GM23338 (cell line): ENCODE data around the gene NUP62CL. TPM values are rescaled to one million over a fixed set of nuclear protein-coding genes. Genes with fewer than 3 reads are reported as not detected.

Experiments
- ATAC-seq: fragments of 200-7000 bp; cut with Tn5 transposase; 3 replicates; pipeline ENCODE4 v1.9.1; 2020
- DNase-seq: peaks from one replicate; pipeline ENCODE4 v3.0.0-alpha.2; 2015; ENCODE audit warnings: low spot score
- H2AFZ ChIP-seq: fragments of 200-600 bp; sonication (generic); 2 replicates; pipeline ENCODE4 v1.8.0; 2016; ENCODE audit warnings: antibody characterized with exemption, mild to moderate bottlenecking, moderate library complexity
- H3F3A ChIP-seq: fragments of 200-600 bp; sonication (generic); replicated peaks from 2 replicates; pipeline ENCODE4 v1.8.0; 2017; ENCODE audit warnings: antibody characterized with exemption, mixed run types, low read depth
- H3K27ac ChIP-seq: fragments of 200-600 bp; sonication (generic); 2 replicates; pipeline ENCODE4 v1.6.1; 2016; ENCODE audit warnings: low read depth
- H3K27me3 ChIP-seq: fragments of 200-600 bp; sonication (generic); 2 replicates; pipeline ENCODE4 v1.8.0; 2016; ENCODE audit warnings: mild to moderate bottlenecking, mixed run types, moderate library complexity; ENCODE audit not compliant: insufficient read depth
- H3K36me3 ChIP-seq: fragments of 200-600 bp; sonication (generic); 2 replicates; pipeline ENCODE4 v1.8.0; 2016; ENCODE audit warnings: mild to moderate bottlenecking; ENCODE audit not compliant: insufficient read depth
- H3K4me1 ChIP-seq: fragments of 200-600 bp; sonication (generic); 2 replicates; pipeline ENCODE4 v1.8.0; 2016; ENCODE audit warnings: mild to moderate bottlenecking, moderate library complexity; ENCODE audit not compliant: insufficient read depth
- H3K4me2 ChIP-seq: fragments of 200-600 bp; sonication (generic); 2 replicates; pipeline ENCODE4 v1.7.1; 2017; ENCODE audit warnings: mixed run types
- H3K4me3 ChIP-seq: fragments of 200-600 bp; sonication (generic); 2 replicates; pipeline ENCODE4 v1.6.1; 2016; ENCODE audit warnings: mixed run types
- H3K79me2 ChIP-seq: fragments of 200-600 bp; sonication (generic); replicated peaks from 2 replicates; pipeline ENCODE4 v1.8.0; 2017; ENCODE audit warnings: mild to moderate bottlenecking; ENCODE audit not compliant: insufficient read depth
- H3K9me2 ChIP-seq: fragments of 200-600 bp; sonication (generic); 2 replicates; pipeline ENCODE4 v1.8.0; 2017; ENCODE audit not compliant: insufficient read depth
- H4K20me1 ChIP-seq: fragments of 200-600 bp; sonication (generic); replicated peaks from 2 replicates; pipeline ENCODE4 v1.8.0; 2017; ENCODE audit warnings: mild to moderate bottlenecking; ENCODE audit not compliant: insufficient read depth
- H3K27ac Mint-ChIP-seq: 2 replicates; pipeline ENCODE4 v1.8.0; 2020; ENCODE audit warnings: inconsistent platforms, mild to moderate bottlenecking, moderate library complexity, mixed read lengths
- H3K27me3 Mint-ChIP-seq: 3 replicates; pipeline ENCODE4 v1.8.0; 2022; ENCODE audit warnings: low read depth, mild to moderate bottlenecking, moderate library complexity, mixed read lengths, inconsistent platforms; ENCODE audit not compliant: insufficient read depth, poor library complexity
- H3K36me3 Mint-ChIP-seq: 3 replicates; pipeline ENCODE4 v1.8.0; 2021; ENCODE audit warnings: low read depth, mild to moderate bottlenecking, inconsistent platforms, moderate library complexity, mixed read lengths
- H3K4me1 Mint-ChIP-seq: 3 replicates; pipeline ENCODE4 v1.8.0; 2020; ENCODE audit warnings: mild to moderate bottlenecking, inconsistent platforms, mixed read lengths
- H3K4me3 Mint-ChIP-seq: 3 replicates; pipeline ENCODE4 v1.8.0; 2021; ENCODE audit warnings: moderate library complexity, mild to moderate bottlenecking, inconsistent platforms, mixed read lengths
- H3K9me3 Mint-ChIP-seq: 3 replicates; pipeline ENCODE4 v1.8.0; 2020; ENCODE audit warnings: moderate library complexity, mild to moderate bottlenecking, inconsistent platforms, mixed read lengths
- CREB1 ChIP-seq: fragments of 250-450 bp; sonication (Bioruptor Pico); IDR thresholded peaks from 2 replicates; pipeline ENCODE4 v1.5.0; 2020; ENCODE audit warnings: low read depth, mild to moderate bottlenecking, moderate library complexity
- ETS1 ChIP-seq: IDR thresholded peaks from 2 replicates; pipeline ENCODE4 v1.6.1; 2016; ENCODE audit warnings: antibody characterized with exemption
- EZH2phosphoT487 ChIP-seq: fragments of 200-600 bp; sonication (generic); IDR thresholded peaks from one replicate; pipeline ENCODE4 v1.8.1; 2018; ENCODE audit warnings: antibody characterized with exemption; ENCODE audit not compliant: unreplicated experiment
- NANOG ChIP-seq: IDR thresholded peaks from 2 replicates; pipeline ENCODE4 v1.6.1; 2016; ENCODE audit warnings: antibody characterized with exemption, borderline replicate concordance
- POLR2AphosphoS5 ChIP-seq: IDR thresholded peaks from 2 replicates; pipeline ENCODE4 v1.6.1; 2016; ENCODE audit warnings: antibody characterized with exemption, low read depth
- STAT1 ChIP-seq: IDR thresholded peaks from one replicate; pipeline ENCODE4 v1.6.1; 2016; ENCODE audit warnings: antibody characterized with exemption; ENCODE audit not compliant: unreplicated experiment
- ZNF114 ChIP-seq: fragments of 250-450 bp; sonication (Bioruptor Pico); IDR thresholded peaks from 2 replicates; pipeline ENCODE4 v1.5.0; 2020; ENCODE audit warnings: mild to moderate bottlenecking, moderate library complexity
- ZNF331 ChIP-seq: fragments of 250-450 bp; sonication (Bioruptor Pico); IDR thresholded peaks from 2 replicates; pipeline ENCODE4 v1.5.0; 2020; ENCODE audit warnings: low read depth, mild to moderate bottlenecking, moderate library complexity
- ZNF462 ChIP-seq: fragments of 250-450 bp; sonication (Bioruptor Pico); IDR thresholded peaks from 2 replicates; pipeline ENCODE4 v1.5.0; 2020; ENCODE audit warnings: mild to moderate bottlenecking, moderate library complexity
- polyA plus RNA-seq: library from polyadenylated mRNA; unstranded; fragments of >200 nt; fragmentation: Nextera tagmentation; extraction: Ambion mirVana; gene quantifications from 2 replicates; pipeline ENCODE4 v1.2.1, GENCODE V29; 2016
- total RNA-seq: library from RNA; depleted of rRNA; stranded (reverse); fragments of >200 nt; shearing (Covaris generic); gene quantifications from 2 replicates; pipeline ENCODE4 v1.2.3, GENCODE V29; 2014
- TF ChIP-seq, protein P1 (sequence below): IDR thresholded peaks from one replicate; pipeline ENCODE4 v1.6.1; 2018; ENCODE audit warnings: antibody characterized with exemption; ENCODE audit not compliant: unreplicated experiment

NUP62CL gene
- total and polyA plus RNA-seq, 2 experiments from 2014 or later = 5.8 to 11.2 TPM

GRCh38 chrX:107146670-107147069 is 59.6 kb downstream of the NUP62CL start:
- ATAC-seq = no peak
- Histone ChIP-seq H3K79me2 (no peaks in the 10 kb centered on the region), H3K27me3 (no peaks in the 10 kb centered on the region), H4K20me1 (no peaks in the 10 kb centered on the region), H3F3A (no peaks in the 10 kb centered on the region), H3K27ac (no peak overlapping the region), H3K4me3 (no peak overlapping the region), H2AFZ (no peak overlapping the region), H3K36me3 (peaks cover 6% of the 10 kb centered on the region; the same call in 1 of the 2 replicates), H3K4me2 (no peak overlapping the region), H3K9me2 (no peaks in the 10 kb centered on the region), H3K4me1 (0 out of 2 replicates have a peak, but pooled peaks cover 7% of the 10 kb centered on the region)
- Mint-ChIP-seq H3K27me3 (no peaks in the 10 kb centered on the region), H3K9me3 (no peaks in the 10 kb centered on the region; the same call in 2 of the 3 replicates), H3K27ac (no peak overlapping the region), H3K4me1 (peaks cover 10% of the 10 kb centered on the region; the same call in 2 of the 3 replicates), H3K4me3 (no peak overlapping the region), H3K36me3 (peaks cover 5% of the 10 kb centered on the region; the same call in 1 of the 3 replicates)
- DNase-seq = no peak
- TF ChIP-seq ZNF331 (CRISPR knock-in tag) (no peak), CREB1 (CRISPR knock-in tag) (no peak), POLR2AphosphoS5 (no peak), ZNF462 (CRISPR knock-in tag) (no peak), NANOG (no peak), EZH2phosphoT487 (no peak), STAT1 (no peak), ZNF114 (CRISPR knock-in tag) (no peak), ETS1 (no peak)
- TF ChIP-seq, protein P1, sequence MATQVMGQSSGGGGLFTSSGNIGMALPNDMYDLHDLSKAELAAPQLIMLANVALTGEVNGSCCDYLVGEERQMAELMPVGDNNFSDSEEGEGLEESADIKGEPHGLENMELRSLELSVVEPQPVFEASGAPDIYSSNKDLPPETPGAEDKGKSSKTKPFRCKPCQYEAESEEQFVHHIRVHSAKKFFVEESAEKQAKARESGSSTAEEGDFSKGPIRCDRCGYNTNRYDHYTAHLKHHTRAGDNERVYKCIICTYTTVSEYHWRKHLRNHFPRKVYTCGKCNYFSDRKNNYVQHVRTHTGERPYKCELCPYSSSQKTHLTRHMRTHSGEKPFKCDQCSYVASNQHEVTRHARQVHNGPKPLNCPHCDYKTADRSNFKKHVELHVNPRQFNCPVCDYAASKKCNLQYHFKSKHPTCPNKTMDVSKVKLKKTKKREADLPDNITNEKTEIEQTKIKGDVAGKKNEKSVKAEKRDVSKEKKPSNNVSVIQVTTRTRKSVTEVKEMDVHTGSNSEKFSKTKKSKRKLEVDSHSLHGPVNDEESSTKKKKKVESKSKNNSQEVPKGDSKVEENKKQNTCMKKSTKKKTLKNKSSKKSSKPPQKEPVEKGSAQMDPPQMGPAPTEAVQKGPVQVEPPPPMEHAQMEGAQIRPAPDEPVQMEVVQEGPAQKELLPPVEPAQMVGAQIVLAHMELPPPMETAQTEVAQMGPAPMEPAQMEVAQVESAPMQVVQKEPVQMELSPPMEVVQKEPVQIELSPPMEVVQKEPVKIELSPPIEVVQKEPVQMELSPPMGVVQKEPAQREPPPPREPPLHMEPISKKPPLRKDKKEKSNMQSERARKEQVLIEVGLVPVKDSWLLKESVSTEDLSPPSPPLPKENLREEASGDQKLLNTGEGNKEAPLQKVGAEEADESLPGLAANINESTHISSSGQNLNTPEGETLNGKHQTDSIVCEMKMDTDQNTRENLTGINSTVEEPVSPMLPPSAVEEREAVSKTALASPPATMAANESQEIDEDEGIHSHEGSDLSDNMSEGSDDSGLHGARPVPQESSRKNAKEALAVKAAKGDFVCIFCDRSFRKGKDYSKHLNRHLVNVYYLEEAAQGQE = no peak
